ENCODE data around the gene PRR33. TPM values are rescaled to one million over a fixed set of nuclear protein-coding genes. Genes with fewer than 3 reads are reported as not detected.
A peak's percentile ranks its signal among the peaks of the same experiment; 100 is the strongest.

Gene PRR33
- total RNA-seq, 1 donor from 2014 or later: 0.20 TPM

DNA sequence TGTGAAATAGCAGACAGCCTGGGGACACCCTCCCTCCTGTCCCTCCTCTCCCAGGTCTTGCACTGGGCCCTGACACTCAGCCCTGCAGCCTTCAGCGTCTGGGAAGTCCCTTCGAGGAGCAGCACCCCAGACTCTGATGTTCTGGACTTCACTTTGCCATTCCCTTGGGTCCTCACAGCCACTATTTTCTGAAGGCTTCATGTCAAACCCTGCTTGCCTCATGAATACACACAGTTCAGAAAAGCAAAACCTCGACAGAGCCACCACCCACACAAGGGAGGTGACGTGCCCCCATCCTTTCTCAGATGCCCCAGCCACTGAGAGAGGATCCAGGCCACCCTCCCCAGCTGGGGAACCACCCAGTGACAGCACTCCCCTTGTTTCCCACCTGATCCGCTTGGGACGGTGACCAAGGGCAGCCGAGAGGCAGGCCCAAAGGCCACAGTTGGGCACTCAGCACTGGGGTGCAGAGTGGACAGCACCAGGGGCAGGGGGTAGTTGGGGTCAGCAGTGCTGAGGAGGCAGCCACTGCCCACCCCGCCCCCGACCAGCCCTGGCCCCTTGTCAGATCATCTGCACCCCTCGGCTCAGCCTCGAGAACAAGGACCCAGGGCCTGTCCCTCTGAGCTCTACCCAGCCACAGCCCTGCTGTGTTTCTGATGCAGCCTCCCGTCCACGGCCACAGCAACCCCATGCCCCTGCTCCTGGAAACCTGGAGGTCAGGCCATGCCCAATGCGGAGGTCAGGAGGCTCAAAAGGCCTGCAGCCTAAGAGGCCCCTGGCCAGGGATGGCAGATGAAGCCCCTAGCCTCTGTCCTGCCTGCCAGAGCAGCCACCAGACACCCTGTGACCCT lies 24.7 kb upstream of the PRR33 start:
- DNase-seq: no peak

DNA sequence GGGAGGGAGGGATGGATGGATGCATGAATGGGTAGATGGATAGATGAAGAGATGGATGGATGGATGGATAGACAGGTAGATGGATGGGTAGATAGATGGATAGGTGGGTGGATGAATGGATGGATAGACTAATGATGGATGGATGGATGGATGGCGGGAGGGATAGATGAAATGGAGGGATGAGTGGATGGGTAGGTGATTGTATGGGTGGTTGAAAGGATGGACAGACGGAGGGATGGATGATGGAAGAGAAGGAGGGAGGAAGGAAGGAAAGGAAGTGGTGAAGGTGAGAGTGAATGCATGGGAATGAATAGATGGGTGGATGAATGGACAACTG lies 24.1 kb upstream of the PRR33 start:
- DNase-seq: no peak

DNA sequence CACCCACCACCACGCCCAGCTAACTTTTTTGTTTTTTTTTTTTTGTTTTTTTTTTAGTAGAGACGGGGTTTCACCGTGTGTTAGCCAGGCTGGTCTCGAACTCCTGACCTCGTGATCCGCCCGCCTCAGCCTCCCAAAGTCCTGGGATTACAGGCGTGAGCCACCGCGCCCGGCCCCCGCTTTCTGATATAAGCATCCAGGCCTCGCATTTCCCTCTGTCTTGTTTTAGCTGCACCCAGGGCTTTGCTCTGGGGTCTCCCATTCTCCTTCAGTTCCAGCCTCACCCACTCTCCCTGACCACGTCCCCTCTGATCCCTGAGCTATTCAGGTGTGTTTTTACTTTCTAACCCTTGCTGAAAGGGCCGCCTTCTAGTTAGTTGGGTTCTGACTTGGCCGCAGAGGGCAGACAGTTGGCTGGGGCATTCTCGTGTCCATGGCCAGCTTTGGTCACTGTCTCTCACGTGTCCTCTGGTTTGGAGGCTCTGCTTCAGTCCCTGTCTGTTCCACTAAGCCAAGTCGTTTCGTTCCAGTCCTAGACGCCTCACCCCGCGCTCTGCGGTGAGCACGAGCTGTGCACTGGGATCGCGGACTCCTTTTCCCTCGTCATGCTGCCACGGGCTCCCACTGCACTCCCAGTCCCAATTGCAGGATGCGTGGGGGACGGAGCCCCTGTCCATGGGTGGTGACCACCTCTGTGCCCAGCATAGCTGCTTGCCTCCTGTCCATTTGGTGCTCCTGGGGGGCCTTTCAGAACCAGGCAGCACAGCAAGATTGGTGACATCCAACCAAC lies 21.8 kb upstream of the PRR33 start:
- DNase-seq: no peak

DNA sequence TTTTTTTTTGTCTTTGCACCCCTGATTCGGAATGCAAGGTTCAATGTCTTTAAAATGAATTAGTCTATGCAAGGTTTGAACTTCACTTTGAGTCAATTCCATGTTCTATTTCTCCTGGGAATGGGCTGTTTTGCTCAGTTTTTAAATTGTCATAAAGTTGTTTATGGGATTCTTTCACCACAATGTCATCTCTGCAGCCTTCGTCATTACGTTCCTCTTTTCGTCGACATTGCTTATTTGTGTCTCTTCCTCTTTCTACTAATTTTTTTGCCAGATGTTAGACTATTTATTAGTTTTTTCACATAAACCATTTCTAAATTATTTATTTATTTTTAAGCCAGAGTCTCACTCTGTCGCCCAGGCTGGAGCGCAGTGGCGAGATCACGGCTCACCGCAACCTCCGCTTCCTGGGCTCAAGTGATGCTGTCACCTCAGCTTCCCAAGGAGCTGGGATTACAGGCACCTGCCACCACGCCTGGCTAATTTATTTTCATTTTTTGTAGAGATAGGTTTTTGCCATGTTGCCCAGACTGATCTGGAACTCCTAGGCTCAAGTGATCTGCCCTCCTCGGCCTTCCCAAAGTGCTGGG lies 20.7 kb upstream of the PRR33 start:
- peak; percentile 80 for DNase-seq

DNA sequence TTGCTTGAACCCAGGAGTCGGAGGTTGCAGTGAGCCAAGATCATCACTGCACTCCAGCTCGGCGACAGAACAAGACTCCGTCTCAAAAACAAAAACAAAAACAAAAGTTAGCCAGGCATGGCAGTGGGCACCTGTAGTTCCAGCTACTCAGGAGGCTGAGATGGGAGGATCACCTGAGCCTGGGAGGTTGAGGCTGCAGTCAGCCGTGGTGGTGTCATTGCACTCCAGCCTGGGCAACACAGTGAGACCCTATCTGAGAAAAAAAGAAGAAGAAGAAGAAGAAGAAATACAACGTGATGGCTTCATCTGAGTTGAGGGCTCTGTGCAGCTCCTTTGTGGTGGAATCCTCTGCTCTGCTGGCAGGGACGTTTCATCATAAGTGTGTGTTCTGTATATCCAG lies 17.8 kb upstream of the PRR33 start:
- no peak for DNase-seq

DNA sequence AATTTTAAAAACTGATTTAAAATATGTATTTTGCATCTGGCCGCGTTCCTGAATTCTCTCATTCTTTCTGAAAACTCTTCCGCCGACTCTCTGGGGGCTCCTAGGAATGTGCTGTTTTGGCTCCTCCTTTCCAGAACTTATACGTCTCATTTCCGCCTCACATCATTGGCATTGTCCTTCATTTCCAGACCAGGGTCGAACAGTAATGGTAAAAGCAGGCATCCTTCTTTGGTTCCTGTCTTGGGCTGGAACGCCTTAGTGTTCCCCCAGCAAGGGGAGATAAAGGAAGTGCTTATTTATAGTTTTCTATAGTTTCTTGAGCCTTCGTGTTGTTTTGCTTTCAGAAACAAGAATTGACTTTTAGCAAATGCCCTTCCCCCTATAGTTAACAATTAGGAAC lies 16.9 kb upstream of the PRR33 start:
- DNase-seq: peak; percentile 95

DNA sequence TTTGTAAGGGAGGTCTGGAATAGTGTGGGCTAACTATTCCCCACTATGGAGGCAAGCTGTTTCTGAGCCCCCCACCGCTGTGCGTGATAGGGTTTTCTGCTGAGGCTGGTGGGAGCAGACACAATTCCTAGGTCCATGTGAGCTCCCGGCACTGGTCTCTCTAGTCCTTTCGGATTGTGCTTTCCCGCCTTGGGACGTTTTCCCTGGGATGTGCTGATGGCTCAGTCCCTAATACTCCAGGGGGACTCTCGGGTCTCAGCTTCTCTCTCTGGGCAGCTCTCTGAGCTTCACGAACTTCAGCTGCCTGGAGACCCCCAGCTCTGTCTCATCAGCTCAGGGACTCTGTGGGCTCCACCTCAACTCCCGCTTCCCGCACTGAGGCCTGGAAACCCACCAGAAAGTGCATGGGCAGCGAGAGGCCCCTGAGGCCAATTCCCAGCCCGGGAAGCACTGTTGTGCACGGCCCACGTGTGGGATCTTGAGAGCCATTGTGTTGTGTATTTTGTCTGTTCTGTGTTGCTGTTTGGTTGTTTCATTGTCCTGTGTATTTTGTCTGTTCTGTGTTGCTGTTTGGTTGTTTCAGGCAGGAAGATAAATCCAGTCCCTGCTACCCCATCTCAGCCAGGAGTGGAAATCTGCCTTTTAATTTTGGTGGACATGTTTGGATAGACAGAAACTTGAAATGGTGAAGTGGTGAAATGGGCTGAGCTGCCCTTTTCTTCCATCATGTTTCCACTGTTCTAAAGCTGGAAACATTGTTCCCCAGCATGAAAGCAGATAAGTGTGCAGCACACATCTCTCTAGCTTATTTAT lies 15.1 kb upstream of the PRR33 start:
- no peak for DNase-seq

DNA sequence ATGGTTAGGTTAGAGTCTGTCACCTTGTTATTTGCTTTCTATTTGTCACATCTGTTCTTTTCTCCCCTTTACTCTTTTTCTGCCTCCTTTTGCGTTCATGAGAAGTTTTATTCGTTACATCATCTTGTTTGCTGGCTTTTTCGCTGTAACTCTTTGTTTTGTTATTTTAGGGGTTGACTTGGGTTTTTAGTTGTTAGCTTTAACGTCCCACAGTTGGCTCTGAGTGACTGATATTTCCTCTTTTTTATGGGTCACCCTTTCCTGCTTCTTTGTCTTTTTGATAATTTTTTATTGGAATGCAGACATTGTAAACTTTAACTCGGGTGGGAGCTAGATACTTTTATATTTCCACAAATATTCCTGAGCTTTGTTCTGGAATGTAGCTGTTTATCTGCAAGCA lies 14.5 kb upstream of the PRR33 start:
- peak; percentile 54 for DNase-seq

DNA sequence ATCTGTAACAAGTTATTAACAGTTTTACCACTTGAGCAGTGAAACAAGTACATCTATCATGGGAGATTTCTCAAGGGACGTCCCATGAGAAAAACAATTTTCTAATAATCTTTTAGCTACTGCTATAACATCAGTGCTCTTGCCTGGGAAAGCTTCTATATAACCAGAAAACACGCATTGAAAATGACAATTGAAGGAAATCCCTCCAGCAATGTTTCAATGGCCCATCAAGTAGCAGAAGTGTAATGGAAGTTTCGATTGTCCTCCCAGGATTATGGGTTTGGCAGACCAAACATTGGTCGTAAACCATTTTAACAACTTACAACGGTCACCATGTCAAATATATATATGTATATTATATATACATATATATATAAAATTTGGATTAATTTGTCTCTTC lies 8.0 kb upstream of the PRR33 start:
- no peak for DNase-seq

DNA sequence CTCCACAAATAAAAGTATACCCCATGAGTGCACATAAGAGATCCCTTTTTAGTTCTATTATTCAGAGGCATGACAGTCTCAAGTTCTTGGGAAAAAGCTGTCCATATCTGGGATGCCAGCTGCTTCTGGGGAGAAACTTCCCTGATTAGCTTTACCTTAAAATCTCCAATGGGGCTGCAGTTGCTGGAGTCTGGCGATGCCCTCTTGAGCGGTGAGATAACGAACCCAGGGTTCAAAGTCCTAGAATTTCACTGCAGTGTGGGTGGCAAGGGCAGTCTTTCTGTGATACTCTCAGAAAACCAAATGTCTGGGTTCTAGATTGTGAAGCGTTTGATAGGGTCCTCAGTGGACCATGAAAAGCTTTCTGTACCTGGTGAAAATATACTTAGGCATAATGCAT lies 7.4 kb upstream of the PRR33 start:
- DNase-seq: no peak

DNA sequence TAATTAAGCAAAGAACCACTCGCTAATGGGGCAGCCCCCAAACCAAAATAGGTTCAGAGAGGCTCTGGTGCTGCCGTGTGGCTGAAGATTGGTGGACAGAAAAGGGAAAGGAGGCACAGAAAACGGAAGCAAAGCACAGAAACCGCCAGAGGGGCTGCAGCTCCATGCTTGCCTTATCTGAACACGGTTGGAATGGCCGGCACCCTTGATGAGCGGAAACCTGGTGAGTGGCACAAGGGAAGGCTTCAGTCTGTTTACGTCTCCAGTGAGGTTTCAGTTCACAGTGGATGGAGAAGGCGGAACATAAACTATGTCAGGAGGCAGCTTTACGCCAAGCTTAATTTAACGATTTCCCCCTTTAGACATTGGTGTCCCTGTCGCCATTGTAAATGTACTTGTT lies 5.2 kb upstream of the PRR33 start:
- DNase-seq: no peak

DNA sequence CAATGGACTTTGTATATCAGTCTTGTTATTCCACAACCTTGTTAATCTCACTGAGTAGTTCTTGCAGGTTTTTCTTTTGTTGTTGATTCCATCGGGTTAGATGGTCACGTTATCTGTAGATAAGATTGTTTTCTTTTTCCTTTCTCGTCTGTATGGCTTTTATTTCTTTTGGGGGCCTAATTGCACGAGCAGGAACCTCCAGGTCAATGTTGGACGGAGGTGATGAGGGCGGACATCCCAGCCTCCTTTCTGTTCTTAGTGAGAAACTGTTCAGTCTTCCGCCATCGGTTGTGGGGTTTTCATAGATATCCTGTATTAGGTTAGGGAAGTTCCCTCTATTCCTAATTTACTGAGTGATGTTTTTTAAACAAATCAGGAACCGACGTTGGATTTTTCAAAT lies 4.8 kb upstream of the PRR33 start:
- DNase-seq: no peak

DNA sequence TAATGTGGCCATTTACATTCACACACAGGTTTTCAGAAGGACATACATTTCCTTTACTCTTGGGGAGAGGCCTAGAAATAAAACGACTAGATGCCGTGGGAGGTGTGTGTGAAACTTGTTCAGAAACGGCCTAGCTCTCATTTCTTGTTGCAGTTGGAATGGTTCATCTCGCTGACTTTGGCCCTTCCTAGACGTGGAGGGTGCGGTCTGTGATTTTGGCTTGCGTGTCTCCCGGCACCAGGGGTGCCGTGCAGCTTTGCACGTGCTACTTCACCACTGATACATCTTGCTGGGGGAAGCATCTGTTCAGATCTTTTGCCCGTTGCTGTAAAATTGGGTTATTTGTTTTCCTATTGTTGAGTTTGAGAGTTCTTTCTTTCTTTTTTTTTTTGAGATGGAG lies 3.1 kb upstream of the PRR33 start:
- DNase-seq: no peak

DNA sequence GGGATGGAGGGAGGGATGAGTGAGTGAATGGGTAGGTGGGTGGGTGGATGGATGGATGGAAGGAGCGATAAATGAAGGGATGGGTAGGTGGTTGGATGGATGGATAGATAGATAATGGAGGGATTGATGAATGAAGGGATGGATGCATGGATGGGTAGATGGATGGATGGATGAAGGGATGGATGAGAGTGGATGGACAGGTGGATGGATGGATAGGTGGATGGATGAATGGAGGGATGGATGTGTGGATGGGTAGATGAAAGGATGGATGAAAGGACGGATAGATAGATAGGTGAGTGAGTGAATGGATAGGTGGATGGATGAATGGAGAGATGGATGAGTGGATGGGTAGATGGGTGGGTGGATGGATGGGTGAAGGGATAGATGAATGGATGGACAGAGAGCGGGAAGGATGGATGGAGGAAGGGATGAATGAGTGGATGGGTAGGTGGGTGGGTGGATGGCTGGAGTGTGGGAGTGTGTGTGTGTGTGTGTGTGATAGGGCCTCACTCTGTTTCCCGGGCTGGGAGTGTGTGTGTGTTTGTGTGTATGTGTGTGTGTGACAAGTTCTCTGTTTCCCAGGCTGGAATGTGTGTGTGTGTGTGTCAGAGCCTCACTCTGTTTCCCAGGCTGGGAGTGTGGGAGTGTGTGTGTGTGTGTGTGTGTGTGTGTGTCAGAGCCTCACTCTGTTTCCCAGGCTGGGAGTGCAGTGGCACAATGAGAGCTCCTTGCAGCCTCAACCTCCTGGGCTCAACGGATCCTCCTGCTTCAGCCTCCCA lies 2.1 kb upstream of the PRR33 start:
- DNase-seq: no peak

DNA sequence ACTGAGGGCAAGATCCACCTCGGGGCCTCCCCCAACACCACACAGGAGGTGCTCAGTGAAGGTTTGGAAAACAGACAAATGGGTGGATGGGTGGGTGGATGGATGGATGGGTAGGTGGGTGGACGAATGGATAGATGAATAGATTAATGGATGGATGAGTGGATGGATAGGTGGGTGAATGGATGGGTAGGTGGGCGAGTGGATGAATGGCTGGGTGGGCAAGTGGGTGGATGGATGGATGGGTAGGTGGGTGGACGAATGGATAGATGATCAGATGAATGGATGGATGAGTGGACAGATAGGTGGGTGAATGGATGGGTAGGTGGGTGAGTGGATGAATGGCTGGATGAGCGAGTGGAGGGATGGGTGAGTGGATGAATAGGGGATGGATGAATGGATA lies 863 bp upstream of the PRR33 start:
- no peak for DNase-seq

DNA sequence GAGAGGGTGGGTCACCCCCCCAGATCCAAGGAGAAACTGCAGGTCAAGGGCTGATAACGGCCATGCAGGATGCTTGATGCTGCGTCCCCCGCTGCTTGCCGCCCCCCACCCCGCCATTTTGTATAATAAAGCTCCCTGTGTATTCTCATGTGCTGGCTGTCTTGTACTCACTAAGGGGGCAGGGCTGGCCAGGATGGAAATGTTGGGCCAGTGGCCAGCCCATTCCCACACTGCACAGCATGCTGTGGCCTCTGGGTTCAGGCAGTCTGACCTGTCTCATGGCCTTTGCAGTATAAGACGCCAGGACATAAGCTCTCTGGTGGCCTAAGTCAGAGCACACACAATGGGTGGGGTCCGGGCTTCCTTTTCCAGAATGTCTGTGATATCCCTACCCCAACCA lies 421 bp upstream of the PRR33 start:
- no peak for DNase-seq

DNA sequence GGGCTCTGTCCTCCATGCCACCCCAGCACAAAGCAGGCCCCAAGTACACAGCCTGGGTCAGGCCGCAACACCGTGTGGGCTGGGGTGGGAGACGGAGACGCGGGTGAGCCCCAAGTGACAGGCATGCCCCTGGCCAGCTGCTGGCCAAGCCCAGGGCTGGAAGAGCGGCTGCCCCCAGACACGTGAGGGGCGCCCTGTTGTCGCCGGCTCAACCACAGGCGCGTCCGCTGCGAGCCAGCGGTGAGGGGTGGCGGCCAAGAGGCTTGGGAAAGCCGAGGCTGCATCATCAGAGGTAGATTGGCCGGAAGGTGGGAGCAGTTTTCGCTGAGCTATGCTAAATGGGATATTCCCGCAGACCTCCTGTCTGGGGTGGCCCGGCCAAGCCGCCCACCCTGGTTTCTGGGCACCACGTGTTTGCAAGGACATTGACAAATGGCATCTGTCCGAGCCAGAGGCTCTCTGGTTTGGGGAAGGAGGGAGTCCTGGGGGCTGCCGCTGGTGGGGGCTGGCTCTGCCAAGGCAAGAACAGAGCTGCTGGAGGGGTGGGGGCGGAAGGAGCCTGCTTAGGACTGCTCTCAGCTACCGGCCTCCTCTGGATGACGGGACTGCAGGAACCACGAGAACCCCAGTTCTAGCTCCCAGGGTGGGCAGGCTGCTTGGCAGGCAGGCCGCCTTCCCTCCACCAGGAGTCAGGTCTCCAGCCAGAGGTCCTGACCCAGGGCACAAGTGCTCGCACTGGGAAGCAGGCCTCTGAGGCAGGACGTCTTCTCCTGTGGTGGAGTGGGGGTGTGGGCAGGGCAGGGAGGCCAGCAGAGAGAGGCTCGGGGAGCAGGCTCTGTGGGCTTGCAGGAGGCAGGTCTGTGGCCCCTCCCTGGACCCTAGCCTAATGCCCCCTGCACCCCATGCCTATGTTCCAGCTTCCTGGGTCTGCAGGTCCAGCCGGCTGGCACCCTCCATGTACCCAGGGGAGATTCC lies 552 bp downstream of the PRR33 start:
- DNase-seq: no peak

DNA sequence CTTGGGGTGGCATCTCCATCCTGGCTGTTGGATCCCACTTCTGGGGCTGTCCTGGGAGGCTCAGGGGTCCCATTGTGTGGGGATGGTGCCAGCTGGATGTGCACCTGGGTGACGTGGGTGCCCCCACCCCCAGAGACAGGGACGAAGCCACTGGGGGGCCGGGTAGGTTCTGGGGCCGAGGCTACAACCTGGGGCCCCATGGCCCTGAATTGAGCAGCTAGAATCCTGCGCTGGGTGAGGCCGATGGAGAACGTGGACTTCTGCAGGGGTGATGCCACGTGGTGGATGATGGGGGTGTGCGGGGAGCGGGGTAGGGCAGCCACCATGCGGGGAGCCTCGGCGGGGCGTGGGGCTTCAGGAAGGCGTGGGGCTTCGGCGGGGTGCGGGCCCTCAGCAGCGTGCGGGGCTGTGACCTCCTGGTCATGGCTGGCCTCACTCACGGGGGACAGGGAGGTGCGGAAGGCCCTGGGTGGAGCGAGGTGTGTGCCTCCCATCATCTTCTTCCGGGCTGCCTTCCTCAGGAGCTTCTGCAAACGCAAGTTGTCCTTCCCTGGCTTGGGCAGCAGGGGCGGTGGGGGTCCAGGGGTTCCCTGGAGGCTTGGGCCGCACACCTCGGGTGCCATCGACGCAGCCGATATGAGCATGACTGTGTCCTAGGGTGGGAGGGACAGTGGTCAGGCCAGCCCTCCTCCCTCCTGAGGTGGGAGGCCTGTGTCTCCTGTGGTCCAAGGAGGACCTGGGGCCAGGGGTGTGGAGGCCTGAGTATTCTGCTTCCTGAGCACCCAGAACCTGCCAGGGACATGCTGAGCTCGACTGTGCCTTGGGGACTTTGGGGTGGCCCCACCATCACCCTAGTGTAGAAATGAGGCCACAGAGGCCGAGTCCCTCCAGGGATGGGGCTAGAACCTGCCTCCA lies 1.5 kb downstream of the PRR33 start:
- no peak for DNase-seq

DNA sequence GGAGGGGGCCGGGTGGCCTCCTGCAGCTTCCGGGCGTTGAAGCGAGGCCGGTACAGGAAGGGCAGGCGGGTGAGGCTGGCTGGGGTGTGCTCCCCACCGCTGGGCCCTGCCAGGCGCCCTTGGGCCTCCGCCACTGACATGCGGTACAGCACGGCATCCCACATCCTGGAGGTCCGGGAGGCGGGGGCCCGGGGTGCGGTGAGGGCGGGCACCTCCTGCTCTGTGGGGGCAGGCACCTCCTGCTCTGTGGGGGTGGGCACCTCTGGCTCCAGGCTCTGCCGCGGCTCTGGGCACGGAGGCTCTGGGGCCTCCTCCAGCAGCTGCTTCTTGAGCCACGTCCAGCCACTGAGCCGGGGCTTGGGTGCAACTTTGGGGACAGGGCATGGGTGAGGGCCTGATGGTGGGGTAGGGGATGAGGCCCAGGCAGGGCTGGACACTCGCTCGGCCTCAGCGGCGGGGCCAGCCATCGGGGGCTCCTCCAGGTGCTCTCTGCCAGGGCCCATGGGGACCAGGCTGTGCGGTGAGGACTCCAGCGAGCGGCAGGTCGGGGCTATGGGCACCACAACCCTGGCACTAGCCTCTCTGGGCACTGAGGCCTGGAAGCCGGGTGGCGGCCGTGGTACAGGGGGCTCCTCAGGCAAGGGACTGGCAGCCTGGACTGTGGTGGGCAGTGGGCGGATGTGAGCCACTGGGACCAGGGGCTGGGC lies 2.3 kb downstream of the PRR33 start:
- DNase-seq: no peak
